Esophagus muscularis mucosa (tissue), 3 donors: ENCODE data around the gene GBA3.

Experiments used
- POLR2AphosphoS5 ChIP-seq, 2 donors: sonication (generic); formaldehyde crosslinking; IDR thresholded peaks; one replicate each; pipeline ENCODE4 v1.6.1; 2017; ENCODE audit warnings: antibody characterized with exemption in 2 of 2
- TF ChIP-seq, protein P1 (sequence below), 3 experiments: fragments of 200-600 bp in 2 of 3; fragments of 450-650 bp in 1 of 3; sonication (generic) in 2 of 3; IDR thresholded peaks; one replicate each; pipeline ENCODE4 v1.5.1; 2017 to 2019; ENCODE audit warnings: antibody characterized with exemption in 3 of 3, mild to moderate bottlenecking in 2 of 3, moderate library complexity in 1 of 3

DNA sequence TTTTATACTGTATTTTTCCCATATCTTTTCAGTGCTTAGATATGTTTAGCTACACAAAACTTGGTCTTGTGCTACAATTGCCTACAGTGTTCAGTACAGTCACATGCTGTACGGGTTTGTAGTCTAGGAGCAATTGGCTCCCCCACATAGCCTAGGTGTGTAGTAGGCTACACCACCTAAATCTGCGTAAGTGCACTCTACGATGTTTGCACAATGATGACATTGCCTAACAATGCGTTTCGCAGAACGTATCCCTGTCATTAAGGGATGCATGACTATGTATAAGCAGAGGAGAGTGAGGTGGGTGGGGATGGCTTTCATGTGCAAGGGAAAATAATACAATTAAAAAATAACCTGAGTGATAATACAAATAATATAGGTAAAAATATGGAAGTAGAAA, 131.4 kb downstream of the GBA3 start:
- TF ChIP-seq POLR2AphosphoS5 (IDR thresholded peaks at IDR 0.05) = no peak
- TF ChIP-seq, protein P1, sequence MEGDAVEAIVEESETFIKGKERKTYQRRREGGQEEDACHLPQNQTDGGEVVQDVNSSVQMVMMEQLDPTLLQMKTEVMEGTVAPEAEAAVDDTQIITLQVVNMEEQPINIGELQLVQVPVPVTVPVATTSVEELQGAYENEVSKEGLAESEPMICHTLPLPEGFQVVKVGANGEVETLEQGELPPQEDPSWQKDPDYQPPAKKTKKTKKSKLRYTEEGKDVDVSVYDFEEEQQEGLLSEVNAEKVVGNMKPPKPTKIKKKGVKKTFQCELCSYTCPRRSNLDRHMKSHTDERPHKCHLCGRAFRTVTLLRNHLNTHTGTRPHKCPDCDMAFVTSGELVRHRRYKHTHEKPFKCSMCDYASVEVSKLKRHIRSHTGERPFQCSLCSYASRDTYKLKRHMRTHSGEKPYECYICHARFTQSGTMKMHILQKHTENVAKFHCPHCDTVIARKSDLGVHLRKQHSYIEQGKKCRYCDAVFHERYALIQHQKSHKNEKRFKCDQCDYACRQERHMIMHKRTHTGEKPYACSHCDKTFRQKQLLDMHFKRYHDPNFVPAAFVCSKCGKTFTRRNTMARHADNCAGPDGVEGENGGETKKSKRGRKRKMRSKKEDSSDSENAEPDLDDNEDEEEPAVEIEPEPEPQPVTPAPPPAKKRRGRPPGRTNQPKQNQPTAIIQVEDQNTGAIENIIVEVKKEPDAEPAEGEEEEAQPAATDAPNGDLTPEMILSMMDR (IDR thresholded peaks at IDR 0.05) = no peak
